Spleen (tissue), 7 donors: ENCODE results near the gene FAM24B.

Experiments used
- CTCF ChIP-seq, 11 experiments: fragments of 200-600 bp in 7 of 11; fragments of 450-650 bp in 4 of 11; sonication (generic) in 4 of 11; IDR thresholded peaks in 8 of 11; conservative IDR thresholded peaks in 3 of 11; 1 replicate in 7 of 11; 2 replicates in 4 of 11; pipeline versions ENCODE4 v1.4.0 to v1.8.0; 2016 to 2021; ENCODE audit warnings: antibody characterized with exemption in 11 of 11, inconsistent platforms in 4 of 11, mild to moderate bottlenecking in 1 of 11
- POLR2A ChIP-seq, 3 donors: fragments of 450-650 bp; IDR thresholded peaks; one replicate each; pipeline ENCODE4 v1.5.1; 2017; ENCODE audit warnings: antibody characterized with exemption in 3 of 3, mild to moderate bottlenecking in 1 of 3
- POLR2AphosphoS5 ChIP-seq, 3 donors: sonication (generic); formaldehyde crosslinking; IDR thresholded peaks; one replicate each; pipeline ENCODE4 v1.5.1; 2017; ENCODE audit warnings: antibody characterized with exemption in 3 of 3
- donor health status: DM: no; HTN: no; CAD: no; lungs with moderate emphysema.
- donor health status: DM: no; HTN: no; CAD: no.
- donor health status: DM: no; HTN: no; CAD: no.

- TF ChIP-seq CTCF (IDR thresholded peaks at IDR 0.05 in 8 of 11, conservative IDR thresholded peaks at IDR 0.05 in 3 of 11), result no peak
- TF ChIP-seq POLR2A (IDR thresholded peaks at IDR 0.05), result no peak
- TF ChIP-seq POLR2AphosphoS5 (IDR thresholded peaks at IDR 0.05), result no peak
These were observed 50.6 kb downstream of the FAM24B start for GRCh38 chr10:122828716-122829255.
